Activated CD4-positive, alpha-beta memory T cell treated with anti-CD3 and anti-CD28 coated beads for 36 hours (primary cell): ENCODE data around the gene SLC25A27. TPM values are rescaled to one million over a fixed set of nuclear protein-coding genes. Genes with fewer than 3 reads are reported as not detected.

Experiments
- CTCF ChIA-PET: fragments of 350-600 bp; sonication (Branson Sonifier 250); formaldehyde crosslinking; loops from one replicate; lab custom pipeline; 2021; ENCODE audit warnings: antibody characterized with exemption, inconsistent platforms; lab: Charles Lee
- POLR2A ChIA-PET: fragments of 350-600 bp; sonication (Branson Sonifier 250); formaldehyde crosslinking; loops from one replicate; lab custom pipeline; 2021; ENCODE audit warnings: antibody characterized with exemption; lab: Charles Lee
- DNase-seq: peaks from one replicate; pipeline ENCODE4 v3.0.0-alpha.2; 2020
- H3K27ac Mint-ChIP-seq: one replicate; pipeline ENCODE4 v1.8.0; 2021; ENCODE audit warnings: mixed read lengths
- H3K27me3 Mint-ChIP-seq: one replicate; pipeline ENCODE4 v1.8.0; 2021; ENCODE audit warnings: mixed read lengths
- H3K36me3 Mint-ChIP-seq: one replicate; pipeline ENCODE4 v1.8.0; 2021; ENCODE audit warnings: mixed read lengths
- H3K4me1 Mint-ChIP-seq: one replicate; pipeline ENCODE4 v1.8.0; 2021; ENCODE audit warnings: low read depth, mixed read lengths
- H3K4me3 Mint-ChIP-seq: one replicate; pipeline ENCODE4 v1.8.0; 2021; ENCODE audit warnings: mild to moderate bottlenecking, mixed read lengths
- H3K9me3 Mint-ChIP-seq: one replicate; pipeline ENCODE4 v1.8.0; 2021; ENCODE audit warnings: mixed read lengths
- intact Hi-C: fragments of 100-400 bp; cut with micrococcal nuclease; formaldehyde crosslinking; loops from one replicate; pipeline ENCODE4 v1.15.1; 2023
- total RNA-seq, 2 experiments: library from RNA; stranded (reverse); gene quantifications; one replicate each; pipeline ENCODE4 v1.2.3, GENCODE V29; 2021

Gene SLC25A27
- total RNA-seq, 2 experiments from 2014 or later: 0.53 to 0.78 TPM

DNA sequence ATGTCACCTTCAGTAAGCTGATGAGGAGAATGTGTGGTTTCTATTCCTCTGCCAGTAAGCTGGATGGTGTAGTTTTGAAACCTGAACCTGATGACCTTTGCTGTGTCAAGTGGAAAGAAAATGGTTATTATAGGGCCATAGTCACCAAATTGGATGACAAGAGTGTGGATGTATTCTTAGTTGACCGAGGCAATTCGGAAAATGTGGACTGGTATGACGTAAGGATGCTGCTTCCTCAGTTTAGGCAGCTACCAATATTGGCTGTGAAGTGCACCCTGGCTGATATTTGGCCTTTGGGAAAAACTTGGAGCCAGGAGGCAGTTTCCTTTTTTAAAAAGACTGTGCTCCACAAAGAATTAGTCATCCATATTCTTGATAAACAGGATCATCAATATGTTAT is 36.9 kb downstream of the SLC25A27 start:
- Mint-ChIP-seq H3K27ac (no peak overlapping the region), H3K4me3 (no peak overlapping the region), H3K4me1 (no peaks in the 10 kb centered on the region), H3K9me3 (no peaks in the 10 kb centered on the region), H3K36me3 (no peaks in the 10 kb centered on the region), H3K27me3 (peaks cover 9% of the 10 kb centered on the region)
- intact Hi-C loops: no loop called here
- ChIA-PET POLR2A (no interaction called here), CTCF (no interaction called here)
- DNase-seq: no peak

DNA sequence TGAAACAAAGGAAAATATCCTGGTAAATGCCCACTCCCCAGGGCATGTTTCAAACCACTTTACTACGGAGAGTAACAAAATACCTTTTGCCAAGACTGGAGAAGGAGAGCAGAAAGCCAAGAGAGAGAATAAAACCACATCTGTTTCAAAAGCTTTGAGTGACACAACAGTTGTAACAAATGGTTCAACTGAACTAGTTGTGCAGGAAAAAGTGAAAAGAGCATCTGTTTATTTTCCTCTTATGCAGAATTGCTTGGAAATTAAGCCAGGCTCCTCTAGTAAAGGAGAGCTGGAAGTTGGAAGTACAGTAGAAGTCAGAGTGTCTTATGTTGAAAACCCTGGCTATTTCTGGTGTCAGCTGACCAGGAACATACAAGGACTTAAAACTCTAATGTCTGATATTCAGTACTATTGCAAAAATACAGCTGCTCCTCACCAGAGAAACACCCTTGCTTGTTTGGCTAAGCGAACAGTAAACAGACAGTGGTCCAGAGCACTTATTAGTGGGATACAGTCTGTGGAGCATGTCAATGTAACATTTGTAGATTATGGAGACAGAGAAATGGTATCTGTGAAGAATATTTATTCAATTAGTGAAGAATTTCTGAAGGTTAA is 37.5 kb downstream of the SLC25A27 start:
- Mint-ChIP-seq H3K4me1 (no peaks in the 10 kb centered on the region), H3K9me3 (no peaks in the 10 kb centered on the region), H3K36me3 (no peaks in the 10 kb centered on the region), H3K27ac (no peak overlapping the region), H3K4me3 (no peak overlapping the region), H3K27me3 (peaks cover 9% of the 10 kb centered on the region)
- CTCF ChIA-PET: no interaction called here
- no peak for DNase-seq
- intact Hi-C loops: no loop called here
- POLR2A ChIA-PET: no interaction called here

DNA sequence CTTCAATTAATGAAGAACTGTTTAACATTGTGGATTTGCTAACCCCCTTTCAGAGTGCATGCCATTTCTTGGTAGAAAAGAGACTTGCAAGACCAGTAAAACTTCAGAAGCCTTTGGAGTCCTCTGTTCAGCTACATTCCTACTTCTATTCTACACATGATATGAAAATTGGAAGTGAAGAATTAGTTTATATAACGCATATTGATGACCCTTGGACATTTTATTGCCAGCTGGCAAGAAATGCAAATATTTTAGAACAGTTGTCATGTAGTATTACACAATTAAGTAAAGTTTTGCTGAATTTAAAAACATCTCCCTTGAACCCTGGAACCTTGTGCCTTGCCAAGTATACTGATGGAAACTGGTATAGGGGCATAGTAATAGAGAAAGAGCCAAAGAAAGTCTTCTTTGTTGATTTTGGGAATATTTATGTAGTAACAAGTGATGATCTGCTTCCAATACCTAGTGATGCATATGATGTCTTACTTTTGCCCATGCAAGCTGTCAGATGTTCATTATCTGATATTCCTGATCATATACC is 38.2 kb downstream of the SLC25A27 start:
- ChIA-PET POLR2A (no interaction called here), CTCF (no interaction called here)
- no peak for DNase-seq
- H3K4me1 Mint-ChIP-seq: no peaks in the 10 kb centered on the region
- no peak overlapping the region for H3K4me3 Mint-ChIP-seq
- H3K36me3 Mint-ChIP-seq: no peaks in the 10 kb centered on the region
- no peak overlapping the region for H3K27ac Mint-ChIP-seq
- H3K9me3 Mint-ChIP-seq: no peaks in the 10 kb centered on the region
- intact Hi-C loops: no loop called here
- H3K27me3 Mint-ChIP-seq: peaks cover 14% of the 10 kb centered on the region

DNA sequence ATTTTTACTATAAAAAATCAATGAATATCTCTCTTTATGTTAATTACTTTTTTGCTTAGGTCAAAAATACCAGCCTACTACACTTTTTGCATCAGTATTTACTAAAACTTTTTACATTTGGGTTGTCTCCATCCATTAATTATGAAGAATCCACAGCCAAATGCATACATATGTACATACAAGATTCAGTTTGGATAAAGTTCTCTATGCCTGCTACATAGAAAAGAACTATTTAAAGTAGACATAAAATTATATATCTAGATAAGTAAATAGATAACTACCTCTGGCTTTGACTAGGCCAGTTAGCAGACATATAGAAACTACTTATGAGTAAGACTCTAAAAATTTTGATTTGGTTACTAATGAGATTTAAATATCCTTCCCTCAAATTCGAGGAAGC is 47.2 kb downstream of the SLC25A27 start:
- Mint-ChIP-seq H3K27ac (no peak overlapping the region), H3K4me3 (no peak overlapping the region), H3K27me3 (peaks cover 25% of the 10 kb centered on the region), H3K4me1 (no peaks in the 10 kb centered on the region), H3K36me3 (no peaks in the 10 kb centered on the region), H3K9me3 (no peaks in the 10 kb centered on the region)
- ChIA-PET POLR2A (no interaction called here), CTCF (no interaction called here)
- intact Hi-C loops: loop anchor here (10.0 kb wide), 1 partner anchor 345 kb away; the partner anchor contains the start of gene ADGRF1
- no peak for DNase-seq

DNA sequence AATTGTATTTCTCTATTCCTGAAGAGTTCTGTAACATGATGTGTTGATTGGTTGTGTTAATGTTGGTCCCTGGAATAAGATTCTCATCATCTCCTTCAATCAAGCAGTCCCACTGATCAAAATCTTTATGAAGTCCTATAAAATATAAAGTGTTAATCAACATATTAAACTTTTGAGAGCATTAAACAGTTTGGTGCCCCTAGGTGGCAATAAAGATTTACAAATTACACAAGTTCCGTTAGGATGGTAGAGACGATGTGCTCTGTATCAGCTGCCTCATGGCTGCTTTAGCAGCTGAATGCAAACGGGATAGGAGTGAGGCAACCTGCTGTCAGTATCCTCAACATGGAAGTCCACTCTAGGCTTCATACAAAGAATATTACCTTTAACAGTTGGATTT is 51.8 kb downstream of the SLC25A27 start:
- no peaks in the 10 kb centered on the region for H3K9me3 Mint-ChIP-seq
- no peak overlapping the region for H3K27ac Mint-ChIP-seq
- no peaks in the 10 kb centered on the region for H3K36me3 Mint-ChIP-seq
- ChIA-PET POLR2A (no interaction called here), CTCF (no interaction called here)
- DNase-seq: no peak
- H3K4me1 Mint-ChIP-seq: no peaks in the 10 kb centered on the region
- no peak overlapping the region for H3K4me3 Mint-ChIP-seq
- H3K27me3 Mint-ChIP-seq: peaks cover 21% of the 10 kb centered on the region
- intact Hi-C loops: loop anchor here (2.0 to 10.0 kb wide), 2 partner anchors 76 to 340 kb away; partner anchors contain the start of gene ADGRF1

DNA sequence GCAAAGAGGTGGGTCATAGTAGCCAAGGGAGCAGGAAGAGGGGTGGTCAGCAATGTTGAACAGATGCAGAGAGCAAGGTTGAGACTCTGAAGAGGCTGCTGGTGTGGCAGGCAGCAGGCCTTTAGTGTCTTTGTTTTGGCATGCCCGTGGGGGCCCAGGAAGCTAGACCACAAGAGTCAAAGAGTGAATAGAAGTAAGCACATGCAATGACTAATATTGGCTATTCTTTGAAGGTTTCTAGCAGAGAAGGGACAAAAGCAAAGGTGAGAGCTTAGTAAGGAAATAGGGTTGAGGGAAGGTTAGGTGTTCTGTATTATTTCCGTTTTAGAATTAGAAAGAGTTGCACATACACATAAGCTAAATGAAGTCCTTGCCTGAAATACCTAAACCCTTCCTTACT is 53.7 kb downstream of the SLC25A27 start:
- H3K4me3 Mint-ChIP-seq: no peak overlapping the region
- no peak overlapping the region for H3K27ac Mint-ChIP-seq
- H3K4me1 Mint-ChIP-seq: no peaks in the 10 kb centered on the region
- no peaks in the 10 kb centered on the region for H3K9me3 Mint-ChIP-seq
- CTCF ChIA-PET: no interaction called here
- no peaks in the 10 kb centered on the region for H3K36me3 Mint-ChIP-seq
- peaks cover 21% of the 10 kb centered on the region for H3K27me3 Mint-ChIP-seq
- POLR2A ChIA-PET: no interaction called here
- no peak for DNase-seq
- intact Hi-C loops: loop anchor here (10.0 kb wide), 1 partner anchor 338 kb away; the partner anchor contains the start of gene ADGRF1

DNA sequence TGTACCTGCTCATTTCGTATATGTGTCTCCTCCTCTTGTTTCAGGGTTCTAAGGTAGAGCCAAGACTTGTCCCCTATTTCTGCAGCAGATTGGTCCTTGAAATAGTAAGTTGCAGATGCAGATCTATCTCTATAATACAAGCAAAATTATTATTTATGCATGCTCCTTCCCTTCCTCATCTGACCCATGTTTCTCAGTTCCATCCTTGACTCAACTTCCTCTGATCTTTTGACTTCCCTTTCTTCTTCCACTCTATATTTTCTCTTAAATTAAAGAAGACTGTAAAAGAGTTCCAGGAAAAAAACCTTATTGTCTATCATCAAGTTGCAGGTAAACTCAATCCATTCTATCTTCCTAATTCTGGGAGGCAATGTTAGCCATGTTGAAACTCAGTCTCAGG is 58.7 kb downstream of the SLC25A27 start:
- no peaks in the 10 kb centered on the region for H3K9me3 Mint-ChIP-seq

DNA sequence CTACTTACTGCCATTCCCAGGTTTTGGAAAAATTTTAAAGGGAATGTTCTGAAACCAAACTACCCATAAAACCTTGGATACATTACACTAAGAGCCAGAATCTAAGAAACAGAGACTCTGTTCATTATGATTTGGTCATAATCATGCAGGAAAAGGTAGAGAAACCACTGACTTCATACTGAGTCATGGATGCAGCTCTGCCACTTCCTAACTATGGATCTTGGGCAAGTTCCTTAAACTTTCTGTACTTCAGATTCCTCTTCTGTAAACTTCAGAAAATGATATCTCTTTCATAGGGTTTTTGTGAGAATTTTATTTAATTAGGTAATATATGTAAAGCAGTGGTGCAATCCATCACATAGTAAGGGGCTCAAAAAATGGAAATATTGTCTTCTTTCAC is 62.4 kb downstream of the SLC25A27 start:
- H3K9me3 Mint-ChIP-seq: no peaks in the 10 kb centered on the region
- CTCF ChIA-PET: no interaction called here

More for the DNA sequence above, 58.7 kb downstream of the SLC25A27 start:
- intact Hi-C loops: no loop called here
- H3K4me3 Mint-ChIP-seq: no peak overlapping the region
- peaks cover 5% of the 10 kb centered on the region for H3K27me3 Mint-ChIP-seq
- ChIA-PET POLR2A (no interaction called here), CTCF (no interaction called here)
- no peaks in the 10 kb centered on the region for H3K4me1 Mint-ChIP-seq
- H3K27ac Mint-ChIP-seq: no peak overlapping the region
- no peak for DNase-seq
- H3K36me3 Mint-ChIP-seq: no peaks in the 10 kb centered on the region

DNA sequence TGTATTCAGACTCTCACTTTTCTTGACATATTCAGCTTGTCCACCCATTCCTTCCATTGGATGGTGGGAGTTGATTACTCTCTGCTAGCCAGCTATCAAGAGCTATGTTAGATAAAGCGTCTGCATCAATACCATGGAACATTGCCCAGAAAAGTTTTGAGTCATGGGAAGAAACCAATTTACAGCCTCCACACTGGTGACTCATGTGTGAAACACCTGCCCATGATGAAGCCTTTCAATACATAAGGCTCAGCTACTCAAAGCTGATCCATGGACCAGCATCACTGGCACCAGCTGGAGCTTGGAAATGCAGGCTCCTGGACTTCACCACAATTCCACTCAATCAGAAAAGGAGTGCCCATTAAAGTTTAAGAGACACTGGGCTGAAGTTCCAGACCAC is 66.3 kb downstream of the SLC25A27 start:
- no peaks in the 10 kb centered on the region for H3K36me3 Mint-ChIP-seq
- CTCF ChIA-PET: no interaction called here
- intact Hi-C loops: no loop called here
- no peak overlapping the region for H3K27ac Mint-ChIP-seq
- H3K4me1 Mint-ChIP-seq: no peaks in the 10 kb centered on the region
- DNase-seq: no peak
- H3K9me3 Mint-ChIP-seq: no peaks in the 10 kb centered on the region
- POLR2A ChIA-PET: no interaction called here
- H3K4me3 Mint-ChIP-seq: no peak overlapping the region
- H3K27me3 Mint-ChIP-seq: peaks cover 25% of the 10 kb centered on the region

More for the DNA sequence above, 62.4 kb downstream of the SLC25A27 start:
- no peak for DNase-seq
- Mint-ChIP-seq H3K36me3 (no peaks in the 10 kb centered on the region), H3K4me3 (no peak overlapping the region), H3K4me1 (no peaks in the 10 kb centered on the region), H3K27me3 (peaks cover 19% of the 10 kb centered on the region), H3K27ac (no peak overlapping the region)
- POLR2A ChIA-PET: no interaction called here
- intact Hi-C loops: no loop called here

DNA sequence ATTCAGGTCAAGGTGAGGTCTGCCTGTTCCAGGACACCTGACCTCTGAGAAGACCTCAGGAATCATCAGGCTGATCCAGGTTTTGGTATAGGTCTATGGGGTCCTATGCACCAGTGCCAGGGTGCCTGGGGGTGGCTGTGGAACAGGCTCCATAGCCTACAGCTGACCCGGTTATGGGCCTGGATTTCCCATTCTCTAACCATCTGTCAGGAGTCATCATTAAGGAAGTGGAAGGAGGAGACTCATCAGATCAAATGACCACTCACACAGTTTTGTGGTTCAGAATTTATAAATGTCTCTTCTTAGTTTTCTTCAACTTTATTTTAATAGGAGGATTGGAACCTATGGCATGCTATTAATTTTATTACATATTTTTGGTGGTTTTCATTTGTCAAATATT is 67.6 kb downstream of the SLC25A27 start:
- ChIA-PET CTCF (no interaction called here), POLR2A (no interaction called here)
- no peak for DNase-seq
- no peaks in the 10 kb centered on the region for H3K9me3 Mint-ChIP-seq
- H3K4me1 Mint-ChIP-seq: no peaks in the 10 kb centered on the region
- intact Hi-C loops: no loop called here
- peaks cover 27% of the 10 kb centered on the region for H3K27me3 Mint-ChIP-seq
- H3K4me3 Mint-ChIP-seq: no peak overlapping the region
- H3K27ac Mint-ChIP-seq: no peak overlapping the region
- H3K36me3 Mint-ChIP-seq: no peaks in the 10 kb centered on the region

Other genes starting within 250 kb of the SLC25A27 start
- gene RCAN2, start 161.5 kb upstream of the SLC25A27 start, total RNA-seq: 1 to 10 TPM; 4.3 to 5.4 TPM
- gene CYP39A1, start 157 bp upstream of the SLC25A27 start, total RNA-seq: not detected
- not detected for gene TDRD6, start 34.9 kb downstream of the SLC25A27 start, total RNA-seq
- not detected for gene PLA2G7, start 82.4 kb downstream of the SLC25A27 start, total RNA-seq
- gene ANKRD66, start 94.0 kb downstream of the SLC25A27 start, total RNA-seq: not detected
- gene MEP1A, start 140.4 kb downstream of the SLC25A27 start, total RNA-seq: not detected